Renal cortex interstitium (tissue), 11 donors: Measurements from ENCODE around the gene PSMA6. TPM values are rescaled to one million over a fixed set of nuclear protein-coding genes. Genes with fewer than 3 reads are reported as not detected.
"Not testable (repeated sequence)": the region's sequence is repeated elsewhere in the genome, so short reads cannot be mapped to it uniquely, and the experiment has no call there.

Experiments
- DNase-seq, 11 donors: peaks; one replicate each; pipeline ENCODE4 v3.0.0-alpha.2; 2013; ENCODE audit warnings: low read depth in 9 of 11, low spot score in 4 of 11; ENCODE audit errors: extremely low read depth in 1 of 11
- polyA plus RNA-seq, 3 donors: library from polyadenylated mRNA; unstranded; fragments of 120-200 nt; gene quantifications; one replicate each; pipeline ENCODE4 v1.2.1, GENCODE V29; 2013; ENCODE audit not compliant: insufficient read length in 3 of 3

The PSMA6 gene
- polyA plus RNA-seq, 3 donors, result 150 to 189 (median 177) TPM

GRCh38 chr14:35301735-35302528 lies 9.8 kb downstream of the PSMA6 start:
- DNase-seq, result no peak

- DNase-seq, result no peak
These were observed 11.2 kb downstream of the PSMA6 start for GRCh38 chr14:35303149-35303935.

GRCh38 chr14:35304812-35305462 lies 12.8 kb downstream of the PSMA6 start:
- no peak for DNase-seq

- DNase-seq, result no peak
These were observed 13.5 kb downstream of the PSMA6 start for GRCh38 chr14:35305633-35306032.

GRCh38 chr14:35306114-35306513 lies 13.9 kb downstream of the PSMA6 start:
- DNase-seq, result no peak

GRCh38 chr14:35317820-35318219 lies 25.6 kb downstream of the PSMA6 start:
- DNase-seq, result no peak

GRCh38 chr14:35319509-35319908 lies 27.3 kb downstream of the PSMA6 start:
- DNase-seq, result no peak

- DNase-seq, result no peak
These were observed 28.3 kb downstream of the PSMA6 start for GRCh38 chr14:35320472-35320871.

GRCh38 chr14:35326375-35326774 lies 34.2 kb downstream of the PSMA6 start:
- DNase-seq, result no peak

GRCh38 chr14:35331605-35332516 lies 39.7 kb downstream of the PSMA6 start:
- peak in 1 of 11 donors; percentile 60 for DNase-seq

GRCh38 chr14:35332517-35333263 lies 40.5 kb downstream of the PSMA6 start:
- DNase-seq, result no peak

GRCh38 chr14:35333264-35333730 lies 41.1 kb downstream of the PSMA6 start:
- DNase-seq, result no peak

- DNase-seq, result no peak
These were observed 41.9 kb downstream of the PSMA6 start for GRCh38 chr14:35333797-35334743.

- no peak for DNase-seq
These were observed 43.4 kb downstream of the PSMA6 start for GRCh38 chr14:35335388-35336092.

- not testable (repeated sequence) for DNase-seq
These were observed 44.0 kb downstream of the PSMA6 start for GRCh38 chr14:35336171-35336493.

- DNase-seq, result peak in 1 of 11 donors; percentile 45
These were observed 44.5 kb downstream of the PSMA6 start for GRCh38 chr14:35336494-35337268.
